Adrenal gland (tissue), 5 donors: ENCODE measurements around the gene PHF24.

Source experiments
- POLR2A ChIP-seq, 2 donors: fragments of 450-650 bp; IDR thresholded peaks; one replicate each; pipeline ENCODE4 v1.6.1; 2017; ENCODE audit warnings: antibody characterized with exemption in 2 of 2, mild to moderate bottlenecking in 2 of 2, moderate library complexity in 1 of 2
- TF ChIP-seq, protein P1 (sequence below), 6 experiments: fragments of 450-650 bp in 4 of 6; fragments of 200-600 bp in 2 of 6; sonication (generic) in 1 of 6; IDR thresholded peaks; 1 replicate in 5 of 6; 2 replicates in 1 of 6; pipeline versions ENCODE4 v1.5.1 to v1.8.0; 2016 to 2021; ENCODE audit warnings: antibody characterized with exemption in 6 of 6, mild to moderate bottlenecking in 2 of 6, moderate library complexity in 1 of 6
- donor health status: DM: no; HTN: no; CAD: no.

DNA sequence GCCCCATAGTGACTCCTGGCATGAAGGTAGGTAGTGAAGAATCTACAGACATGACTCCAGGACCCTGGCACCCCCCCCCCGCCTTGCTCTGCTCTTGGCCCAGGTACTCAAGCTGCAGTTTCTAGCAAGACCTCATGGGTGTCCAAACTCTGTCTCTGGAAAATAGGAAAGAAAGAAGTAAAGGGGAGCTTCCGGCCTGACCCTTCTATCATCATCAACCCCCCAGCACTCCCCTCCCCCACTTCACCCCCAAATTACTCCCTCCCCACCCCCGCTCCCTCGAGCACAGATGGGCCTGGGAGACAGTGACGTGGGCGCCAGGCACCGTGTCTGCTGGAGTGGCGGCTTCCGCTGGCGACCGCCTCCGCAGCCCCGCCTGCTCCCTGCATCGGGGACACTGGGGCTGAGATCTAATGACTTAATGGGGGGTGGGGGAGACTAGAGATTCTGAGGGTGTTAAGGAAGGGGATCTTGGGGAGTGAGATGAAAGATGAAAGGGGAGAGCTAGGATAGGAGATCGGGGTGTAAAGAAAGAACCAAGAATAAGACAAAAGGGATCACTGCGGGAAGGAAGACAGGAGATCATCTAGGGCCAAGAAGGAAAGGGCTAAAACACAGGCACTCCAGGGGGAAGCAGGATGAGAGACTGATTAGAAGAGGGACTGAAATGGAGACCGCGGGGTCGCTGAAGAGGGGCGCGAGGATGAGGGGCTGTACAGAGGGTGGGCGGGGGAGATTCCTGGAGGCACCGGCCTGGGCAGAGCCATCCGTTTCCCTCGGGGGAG lies 30.3 kb downstream of the PHF24 start:
- no peak for TF ChIP-seq POLR2A (IDR thresholded peaks at IDR 0.05)
- TF ChIP-seq, protein P1, sequence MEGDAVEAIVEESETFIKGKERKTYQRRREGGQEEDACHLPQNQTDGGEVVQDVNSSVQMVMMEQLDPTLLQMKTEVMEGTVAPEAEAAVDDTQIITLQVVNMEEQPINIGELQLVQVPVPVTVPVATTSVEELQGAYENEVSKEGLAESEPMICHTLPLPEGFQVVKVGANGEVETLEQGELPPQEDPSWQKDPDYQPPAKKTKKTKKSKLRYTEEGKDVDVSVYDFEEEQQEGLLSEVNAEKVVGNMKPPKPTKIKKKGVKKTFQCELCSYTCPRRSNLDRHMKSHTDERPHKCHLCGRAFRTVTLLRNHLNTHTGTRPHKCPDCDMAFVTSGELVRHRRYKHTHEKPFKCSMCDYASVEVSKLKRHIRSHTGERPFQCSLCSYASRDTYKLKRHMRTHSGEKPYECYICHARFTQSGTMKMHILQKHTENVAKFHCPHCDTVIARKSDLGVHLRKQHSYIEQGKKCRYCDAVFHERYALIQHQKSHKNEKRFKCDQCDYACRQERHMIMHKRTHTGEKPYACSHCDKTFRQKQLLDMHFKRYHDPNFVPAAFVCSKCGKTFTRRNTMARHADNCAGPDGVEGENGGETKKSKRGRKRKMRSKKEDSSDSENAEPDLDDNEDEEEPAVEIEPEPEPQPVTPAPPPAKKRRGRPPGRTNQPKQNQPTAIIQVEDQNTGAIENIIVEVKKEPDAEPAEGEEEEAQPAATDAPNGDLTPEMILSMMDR (IDR thresholded peaks at IDR 0.05): no peak
